Measurements from ENCODE around the gene FOXJ3. TPM values are rescaled to one million over a fixed set of nuclear protein-coding genes. Genes with fewer than 3 reads are reported as not detected.

FOXJ3 gene
- total and polyA plus RNA-seq, 2 of the 13 experiments (the other 11 are each of a cell fraction or from before 2014, with no cell fraction given), result 16.6 to 48.5 TPM

DNA sequence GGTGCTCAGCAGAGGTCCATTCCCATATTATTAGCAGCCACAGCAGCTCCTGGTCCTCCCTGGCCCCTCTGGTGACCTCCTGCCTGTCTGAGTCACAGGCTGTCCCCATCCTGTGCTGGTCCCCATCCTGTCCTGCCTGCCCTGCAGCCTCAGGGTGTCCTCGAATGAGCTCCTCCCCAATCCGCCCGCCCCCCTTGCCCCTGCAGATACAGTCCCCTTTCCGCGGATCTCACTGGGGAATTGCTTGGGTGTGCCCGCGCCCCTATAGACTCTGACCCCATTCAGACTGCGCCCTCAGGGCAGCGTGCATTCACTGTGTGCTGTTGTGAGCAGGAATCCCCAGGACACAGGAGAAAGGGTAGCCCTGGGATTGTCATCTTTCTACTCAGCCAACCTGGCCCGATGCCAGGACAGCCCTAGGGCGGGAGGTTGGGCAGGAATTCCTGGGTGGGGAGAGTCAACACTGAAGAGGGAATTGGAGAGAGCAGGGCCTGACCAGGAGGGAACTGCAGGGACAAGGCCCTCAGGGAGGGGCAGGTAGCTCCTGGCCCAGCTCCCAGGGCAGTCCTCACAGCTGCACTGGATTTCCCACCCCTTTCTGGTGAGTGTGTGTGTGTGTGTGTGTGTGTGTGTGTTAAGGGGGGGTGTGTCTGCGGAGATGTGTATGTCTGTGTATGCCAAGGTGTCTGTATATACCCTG lies 169.4 kb downstream of the FOXJ3 start (continued):
- TF ChIP-seq, protein P1, sequence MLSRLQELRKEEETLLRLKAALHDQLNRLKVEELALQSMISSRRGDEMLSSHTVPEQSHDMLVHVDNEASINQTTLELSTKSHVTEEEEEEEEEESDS (CRISPR knock-in tag; IDR thresholded peaks at IDR 0.05; ENCODE audit: borderline replicate concordance), result no peak
- no peak for TF ChIP-seq RBM22 (optimal IDR thresholded peaks at IDR 0.05; ENCODE audit: low read length)
- no peak for TF ChIP-seq CREB1 (IDR thresholded peaks at IDR 0.05)
- peak; percentile 44; the same call in 1 of the 2 replicates for TF ChIP-seq CREB1 (CRISPR knock-in tag; IDR thresholded peaks at IDR 0.05)
- TF ChIP-seq TIGD3 (CRISPR knock-in tag; IDR thresholded peaks at IDR 0.05; ENCODE audit: borderline replicate concordance), result no peak
- TF ChIP-seq MED13 (CRISPR knock-in tag; IDR thresholded peaks at IDR 0.05), result no peak
- TF ChIP-seq HCFC1 (IDR thresholded peaks at IDR 0.05; ENCODE audit: low read depth, low read length), result no peak
- TF ChIP-seq ETV5 (CRISPR knock-in tag; IDR thresholded peaks at IDR 0.05; ENCODE audit: borderline replicate concordance), result no peak
- TF ChIP-seq LCORL (IDR thresholded peaks at IDR 0.05), result 0 out of 2 replicates have a peak, but pooled peaks have one; percentile 46
- peak; percentile 90 for TF ChIP-seq LCORL (CRISPR knock-in tag; IDR thresholded peaks at IDR 0.05)
- no peak for TF ChIP-seq AHR (CRISPR knock-in tag; IDR thresholded peaks at IDR 0.05)
- TF ChIP-seq RORA (CRISPR knock-in tag; IDR thresholded peaks at IDR 0.05), result no peak
- no peak for TF ChIP-seq ATAD3A (CRISPR knock-in tag; IDR thresholded peaks at IDR 0.05)
- TF ChIP-seq PHB2 (IDR thresholded peaks at IDR 0.05; ENCODE audit: partially characterized antibody), result no peak
- no peak for TF ChIP-seq MED8 (CRISPR knock-in tag; IDR thresholded peaks at IDR 0.05; ENCODE audit: insufficient replicate concordance)
- TF ChIP-seq ZSCAN29 (CRISPR knock-in tag; conservative IDR thresholded peaks at IDR 0.05), result peak; percentile 93
- no peak for TF ChIP-seq ONECUT2 (CRISPR knock-in tag; IDR thresholded peaks at IDR 0.05)
- TF ChIP-seq ZNF790 (CRISPR knock-in tag; IDR thresholded peaks at IDR 0.05; ENCODE audit: borderline replicate concordance), result no peak
- no peak for TF ChIP-seq ATF1 (CRISPR knock-in tag; IDR thresholded peaks at IDR 0.05)
- no peak for TF ChIP-seq GMEB2 (CRISPR knock-in tag; IDR thresholded peaks at IDR 0.05; ENCODE audit: low read depth)
- TF ChIP-seq ZNF562 (CRISPR knock-in tag; IDR thresholded peaks at IDR 0.05; ENCODE audit: borderline replicate concordance), result no peak
- peak; percentile 14; the same call in 1 of the 2 replicates for TF ChIP-seq TFDP1 (CRISPR knock-in tag; IDR thresholded peaks at IDR 0.05; ENCODE audit: borderline replicate concordance)
- no peak for TF ChIP-seq ZNF160 (CRISPR knock-in tag; IDR thresholded peaks at IDR 0.05)
- TF ChIP-seq ZC3H13 (CRISPR knock-in tag; IDR thresholded peaks at IDR 0.05), result no peak
- TF ChIP-seq CBX1 (IDR thresholded peaks at IDR 0.05; ENCODE audit: low read depth), result no peak
- no peak for TF ChIP-seq SIN3A (IDR thresholded peaks at IDR 0.05; ENCODE audit: borderline replicate concordance, low read depth, low read length)
- TF ChIP-seq CHCHD3 (CRISPR knock-in tag; IDR thresholded peaks at IDR 0.05), result no peak
- no peak for TF ChIP-seq ARID2 (CRISPR knock-in tag; IDR thresholded peaks at IDR 0.05; ENCODE audit: borderline replicate concordance)
